Measurements from ENCODE around the gene RNF144A. TPM values are rescaled to one million over a fixed set of nuclear protein-coding genes. Genes with fewer than 3 reads are reported as not detected.

Gene RNF144A
- total RNA-seq, 1 experiment from 2014 or later = 9.5 TPM

GRCh38 chr2:6913415-6914157 lies 3.6 kb upstream of the RNF144A start:
- H3F3A ChIP-seq (ENCODE audit: low read length, unreplicated experiment) = no peaks in the 10 kb centered on the region
- DNase-seq = peak; percentile 69
- TSS peak; percentile 81 for BruUV-seq (replicated peaks)
- 0 out of 2 replicates have a peak overlapping the region, but pooled peaks have one; percentile 7 for H2AFZ ChIP-seq (ENCODE audit: low read length)
- intact Hi-C loops (cut with micrococcal nuclease) = loop anchor here (1.0 to 2.0 kb wide), 4 partner anchors 16 to 99 kb away; no protein-coding TSS in a partner anchor
- no peaks in the 10 kb centered on the region for H3K27me3 ChIP-seq (ENCODE audit: low read length)
- ATAC-seq = peak; percentile 18
- peaks cover 29% of the 10 kb centered on the region for H3K4me1 ChIP-seq (ENCODE audit: insufficient read depth, low read length)
- H3K4me3 ChIP-seq (ENCODE audit: low read length) = no peak overlapping the region
- TF ChIP-seq CTCF (conservative IDR thresholded peaks at IDR 0.05; ENCODE audit: low read depth, low read length) (no peak), EZH2phosphoT487 (IDR thresholded peaks at IDR 0.05; ENCODE audit: borderline replicate concordance, low read length) (no peak), EZH2 (IDR thresholded peaks at IDR 0.05; ENCODE audit: low read length, unreplicated experiment) (no peak)
- H3K9me2 ChIP-seq (replicated peaks; ENCODE audit: low read length) = no peaks in the 10 kb centered on the region
- H3K36me3 ChIP-seq (ENCODE audit: low read depth, low read length) = no peaks in the 10 kb centered on the region
- H4K20me1 ChIP-seq (ENCODE audit: low read length) = no peaks in the 10 kb centered on the region
- CTCF ChIA-PET = interaction anchor here (1.0 to 1.1 kb wide), 2 partner anchors 26 to 98 kb away, joined by 3 read pairs; no protein-coding TSS in a partner anchor
- POLR2A ChIA-PET (ENCODE audit: unreplicated experiment) = no interaction called here
- H3K27ac ChIP-seq (ENCODE audit: low read length) = peak overlapping the region; percentile 93
- peak overlapping the region; percentile 78 for H3K9ac ChIP-seq (ENCODE audit: low read length)
- no peaks in the 10 kb centered on the region; the same call in 1 of the 2 replicates for H3K79me2 ChIP-seq (ENCODE audit: low read length)
- no peaks in the 10 kb centered on the region for H3K9me3 ChIP-seq (ENCODE audit: low read length)
- peak overlapping the region; percentile 68 for H3K4me2 ChIP-seq (ENCODE audit: low read length)

- Histone ChIP-seq H3K79me2 (ENCODE audit: low read length) (peaks cover 12% of the 10 kb centered on the region; the same call in 1 of the 2 replicates), H3K36me3 (ENCODE audit: low read depth, low read length) (no peaks in the 10 kb centered on the region), H2AFZ (ENCODE audit: low read length) (no peak overlapping the region), H3K4me2 (ENCODE audit: low read length) (peak overlapping the region; percentile 68; the same call in 1 of the 2 replicates), H3K4me3 (ENCODE audit: low read length) (no peak overlapping the region), H4K20me1 (ENCODE audit: low read length) (peaks cover 5% of the 10 kb centered on the region; the same call in 1 of the 2 replicates), H3K4me1 (ENCODE audit: insufficient read depth, low read length) (peaks cover 37% of the 10 kb centered on the region), H3F3A (ENCODE audit: low read length, unreplicated experiment) (no peaks in the 10 kb centered on the region), H3K9me2 (replicated peaks; ENCODE audit: low read length) (no peaks in the 10 kb centered on the region), H3K9me3 (ENCODE audit: low read length) (no peaks in the 10 kb centered on the region), H3K9ac (ENCODE audit: low read length) (peak overlapping the region; percentile 78), H3K27ac (ENCODE audit: low read length) (peak overlapping the region; percentile 93), H3K27me3 (ENCODE audit: low read length) (no peaks in the 10 kb centered on the region)
- ATAC-seq (peak; percentile 44), DNase-seq (peak; percentile 97)
- no TSS peak for BruUV-seq (replicated peaks)
- ChIA-PET CTCF (interaction anchor here (1.0 to 1.1 kb wide), 2 partner anchors 96 to 119 kb away, joined by 3 read pairs; no protein-coding TSS in a partner anchor), POLR2A (ENCODE audit: unreplicated experiment) (interaction anchor here (0.6 to 0.7 kb wide), 3 partner anchors 10 to 125 kb away, joined by 3 to 4 read pairs (median 3); no protein-coding TSS in a partner anchor)
- TF ChIP-seq CTCF (conservative IDR thresholded peaks at IDR 0.05; ENCODE audit: low read depth, low read length) = no peak
- TF ChIP-seq EZH2phosphoT487 (IDR thresholded peaks at IDR 0.05; ENCODE audit: borderline replicate concordance, low read length) = no peak
- no peak for TF ChIP-seq EZH2 (IDR thresholded peaks at IDR 0.05; ENCODE audit: low read length, unreplicated experiment)
- intact Hi-C loops (cut with micrococcal nuclease) = loop anchor here (1.0 to 5.0 kb wide), 5 partner anchors 62 to 167 kb away; no protein-coding TSS in a partner anchor
Measured at GRCh38 chr2:6914828-6915227, 2.4 kb upstream of the RNF144A start.
